ENCODE data around the gene GNMT. TPM values are rescaled to one million over a fixed set of nuclear protein-coding genes. Genes with fewer than 3 reads are reported as not detected.

Gene GNMT
- 0.21 TPM for polyA plus RNA-seq (2013, experiment 1 of 2)
- polyA plus RNA-seq (2013, experiment 2 of 2), result 0.28 TPM

- Histone ChIP-seq H4K8ac (ENCODE audit: low read depth, low read length) (no peak within 1 kb of the TSS), H4K5ac (ENCODE audit: low read length) (no peak within 1 kb of the TSS), H2AK5ac (ENCODE audit: low read length) (no peak within 1 kb of the TSS), H3K79me1 (ENCODE audit: low read length) (no peaks in the 10 kb centered on the region), H3K4me3 (ENCODE audit: low read length) (peak within 1 kb of the TSS; percentile 40), H3K4me1 (ENCODE audit: control insufficient read depth, low read depth, low read length) (no peaks in the 10 kb centered on the region), H3K27me3 (ENCODE audit: insufficient read depth, low read length, poor library complexity) (no peaks in the 10 kb centered on the region), H3K27ac (ENCODE audit: low read depth, low read length) (no peak within 1 kb of the TSS), H3K79me2 (ENCODE audit: control insufficient read depth, insufficient read depth, low read length) (no peaks in the 10 kb centered on the region), H2BK5ac (ENCODE audit: low read length) (no peak within 1 kb of the TSS), H3K4me2 (ENCODE audit: low read length) (peak within 1 kb of the TSS; percentile 92), H3K36me3 (ENCODE audit: control insufficient read depth, insufficient read depth, low read length) (no peaks in the 10 kb centered on the region), H3K56ac (ENCODE audit: low read length) (peak within 1 kb of the TSS; percentile 81), H2BK15ac (replicated peaks; ENCODE audit: low read depth) (no peak within 1 kb of the TSS), H3K4ac (ENCODE audit: low read depth, low read length) (no peak within 1 kb of the TSS), H2BK120ac (ENCODE audit: low read depth, low read length) (no peak within 1 kb of the TSS), H3K9ac (ENCODE audit: low read length) (peak within 1 kb of the TSS; percentile 69), H3K18ac (ENCODE audit: low read length) (no peak within 1 kb of the TSS), H3K23ac (ENCODE audit: low read length) (no peak within 1 kb of the TSS)
- WGBS (ENCODE audit: extremely low coverage, insufficient coverage, low lambda C conversion rate), result no CpG with 5 or more reads among the region's 62 CpGs
- DNase-seq, result peak; percentile 64
Observed at GRCh38 chr6:42960243-42961019, at the start of gene GNMT. GNMT (plus strand) TSS chr6:42960754; CDS start chr6:42960768, 14 bp downstream.

DNA sequence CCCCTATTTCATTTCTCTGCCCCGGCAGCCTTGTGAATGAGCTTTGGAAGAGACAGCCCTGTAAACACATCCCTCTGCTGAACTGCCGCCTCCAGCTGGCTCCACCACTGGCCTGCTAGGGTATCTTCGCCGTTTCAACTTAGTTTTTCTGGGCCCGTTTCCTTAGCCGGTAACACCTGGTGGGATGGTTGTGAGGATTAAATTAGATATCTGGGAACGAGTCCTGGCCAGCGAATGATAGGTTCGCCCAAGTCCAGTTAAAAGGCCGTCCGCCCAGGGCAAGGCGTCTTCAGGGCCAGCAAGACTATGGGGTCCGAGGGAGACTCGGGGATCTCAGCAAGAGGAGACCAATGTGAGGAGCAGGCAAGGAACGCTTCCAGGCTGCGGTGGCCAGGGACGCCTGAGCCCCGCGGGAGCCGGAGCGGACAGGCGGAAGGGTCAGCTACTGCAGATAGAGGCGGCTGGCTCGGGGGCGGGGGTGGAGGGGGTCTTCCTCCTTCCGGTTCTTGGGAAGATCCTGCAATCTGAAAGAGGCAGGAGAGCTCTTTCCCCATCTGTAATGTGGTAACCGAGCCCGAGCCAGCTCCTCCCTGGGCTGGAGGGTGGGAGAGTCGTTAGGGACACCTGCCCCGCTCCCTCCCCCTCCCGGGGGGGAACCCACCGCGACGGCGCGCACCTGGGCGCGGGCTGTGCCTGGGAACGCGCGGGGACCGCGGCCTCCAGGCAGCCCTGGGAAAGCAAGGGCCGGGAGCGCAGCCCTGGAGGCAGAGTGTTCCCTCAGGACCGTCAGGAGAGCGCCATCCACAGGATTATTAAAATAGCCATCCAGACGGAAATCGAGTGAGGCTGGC, 49.2 kb upstream of the GNMT start:
- peak; percentile 93 for DNase-seq
- peak overlapping the region; percentile 95 for H3K56ac ChIP-seq (ENCODE audit: low read length)
- H3K4me2 ChIP-seq (ENCODE audit: low read length), result peak overlapping the region; percentile 97
- no peak overlapping the region for H2BK15ac ChIP-seq (replicated peaks; ENCODE audit: low read depth)
- peak overlapping the region; percentile 71 for H4K5ac ChIP-seq (ENCODE audit: low read length)
- H3K4ac ChIP-seq (ENCODE audit: low read depth, low read length), result peak overlapping the region; percentile 72
- no peak overlapping the region for H4K8ac ChIP-seq (ENCODE audit: low read depth, low read length)
- no peaks in the 10 kb centered on the region for H3K79me2 ChIP-seq (ENCODE audit: control insufficient read depth, insufficient read depth, low read length)
- no peaks in the 10 kb centered on the region for H3K36me3 ChIP-seq (ENCODE audit: control insufficient read depth, insufficient read depth, low read length)
- no peaks in the 10 kb centered on the region for H3K79me1 ChIP-seq (ENCODE audit: low read length)
- peak overlapping the region; percentile 82 for H2BK5ac ChIP-seq (ENCODE audit: low read length)
- H3K4me3 ChIP-seq (ENCODE audit: low read length), result peak overlapping the region; percentile 66
- H3K27me3 ChIP-seq (ENCODE audit: insufficient read depth, low read length, poor library complexity), result no peaks in the 10 kb centered on the region
- H3K18ac ChIP-seq (ENCODE audit: low read length), result peak overlapping the region; percentile 7
- H3K27ac ChIP-seq (ENCODE audit: low read depth, low read length), result peak overlapping the region; percentile 37
- no peaks in the 10 kb centered on the region for H3K4me1 ChIP-seq (ENCODE audit: control insufficient read depth, low read depth, low read length)
- no peak overlapping the region for H2AK5ac ChIP-seq (ENCODE audit: low read length)
- H2BK120ac ChIP-seq (ENCODE audit: low read depth, low read length), result no peak overlapping the region
- H3K9ac ChIP-seq (ENCODE audit: low read length), result peak overlapping the region; percentile 90
- WGBS (ENCODE audit: extremely low coverage, insufficient coverage, low lambda C conversion rate), result no CpG with 5 or more reads among the region's 49 CpGs
- H3K23ac ChIP-seq (ENCODE audit: low read length), result peak overlapping the region; percentile 80

- no peak overlapping the region for H3K4me2 ChIP-seq (ENCODE audit: low read length)
- no peak overlapping the region for H3K27ac ChIP-seq (ENCODE audit: low read depth, low read length)
- H3K56ac ChIP-seq (ENCODE audit: low read length), result no peak overlapping the region
- no peaks in the 10 kb centered on the region for H3K36me3 ChIP-seq (ENCODE audit: control insufficient read depth, insufficient read depth, low read length)
- no peak overlapping the region for H2AK5ac ChIP-seq (ENCODE audit: low read length)
- no peak for DNase-seq
- H2BK120ac ChIP-seq (ENCODE audit: low read depth, low read length), result no peak overlapping the region
- H4K8ac ChIP-seq (ENCODE audit: low read depth, low read length), result no peak overlapping the region
- no peaks in the 10 kb centered on the region for H3K27me3 ChIP-seq (ENCODE audit: insufficient read depth, low read length, poor library complexity)
- no peak overlapping the region for H2BK15ac ChIP-seq (replicated peaks; ENCODE audit: low read depth)
- no peak overlapping the region for H2BK5ac ChIP-seq (ENCODE audit: low read length)
- H3K4me3 ChIP-seq (ENCODE audit: low read length), result no peak overlapping the region
- no peak overlapping the region for H3K18ac ChIP-seq (ENCODE audit: low read length)
- H3K4ac ChIP-seq (ENCODE audit: low read depth, low read length), result no peak overlapping the region
- H3K79me2 ChIP-seq (ENCODE audit: control insufficient read depth, insufficient read depth, low read length), result no peaks in the 10 kb centered on the region
- H3K9ac ChIP-seq (ENCODE audit: low read length), result no peak overlapping the region
- H3K79me1 ChIP-seq (ENCODE audit: low read length), result no peaks in the 10 kb centered on the region
- no CpG with 5 or more reads among the region's 4 CpGs for WGBS (ENCODE audit: extremely low coverage, insufficient coverage, low lambda C conversion rate)
- H4K5ac ChIP-seq (ENCODE audit: low read length), result no peak overlapping the region
- H3K23ac ChIP-seq (ENCODE audit: low read length), result no peak overlapping the region
- no peaks in the 10 kb centered on the region for H3K4me1 ChIP-seq (ENCODE audit: control insufficient read depth, low read depth, low read length)
Observed at GRCh38 chr6:42914546-42914945, 46.0 kb upstream of the GNMT start.

DNA sequence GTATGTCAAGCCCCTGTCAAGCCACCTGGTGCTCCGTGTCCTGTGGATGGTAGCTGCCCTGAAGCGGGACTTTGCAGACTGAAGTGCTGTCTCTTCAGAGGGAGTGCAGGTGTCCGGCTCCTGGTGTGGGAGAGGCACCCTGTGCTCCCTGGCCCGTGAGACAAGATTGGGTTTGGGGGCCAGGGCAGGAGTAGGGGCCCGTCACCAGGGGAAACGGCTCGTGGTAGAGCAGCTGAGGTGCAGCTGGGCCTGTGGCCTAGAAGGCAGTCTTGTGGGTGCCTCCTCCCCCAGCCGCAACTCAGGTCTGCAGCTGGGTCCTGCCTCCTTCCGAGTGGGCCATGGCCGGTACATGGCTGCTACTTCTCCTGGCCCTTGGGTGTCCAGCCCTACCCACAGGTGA, 44.8 kb upstream of the GNMT start, which contains the start of gene PTCRA:
TSS of gene PTCRA (plus strand) at position 322 of the 400 bp plus-strand sequence. CDS start at position 339, 17 bp downstream.
- H3K4ac ChIP-seq (ENCODE audit: low read depth, low read length), result no peak within 1 kb of the TSS
- H3K27ac ChIP-seq (ENCODE audit: low read depth, low read length), result no peak within 1 kb of the TSS
- no peaks in the 10 kb centered on the region for H3K36me3 ChIP-seq (ENCODE audit: control insufficient read depth, insufficient read depth, low read length)
- no peak within 1 kb of the TSS for H4K5ac ChIP-seq (ENCODE audit: low read length)
- no peaks in the 10 kb centered on the region for H3K79me1 ChIP-seq (ENCODE audit: low read length)
- H2AK5ac ChIP-seq (ENCODE audit: low read length), result no peak within 1 kb of the TSS
- no CpG with 5 or more reads among the region's 10 CpGs for WGBS (ENCODE audit: extremely low coverage, insufficient coverage, low lambda C conversion rate)
- no peaks in the 10 kb centered on the region for H3K4me1 ChIP-seq (ENCODE audit: control insufficient read depth, low read depth, low read length)
- H3K27me3 ChIP-seq (ENCODE audit: insufficient read depth, low read length, poor library complexity), result no peaks in the 10 kb centered on the region
- no peak within 1 kb of the TSS for H3K4me3 ChIP-seq (ENCODE audit: low read length)
- no peak within 1 kb of the TSS for H2BK120ac ChIP-seq (ENCODE audit: low read depth, low read length)
- no peak within 1 kb of the TSS for H2BK15ac ChIP-seq (replicated peaks; ENCODE audit: low read depth)
- no peak within 1 kb of the TSS for H2BK5ac ChIP-seq (ENCODE audit: low read length)
- no peaks in the 10 kb centered on the region for H3K79me2 ChIP-seq (ENCODE audit: control insufficient read depth, insufficient read depth, low read length)
- H3K23ac ChIP-seq (ENCODE audit: low read length), result no peak within 1 kb of the TSS
- no peak within 1 kb of the TSS for H4K8ac ChIP-seq (ENCODE audit: low read depth, low read length)
- no peak for DNase-seq
- H3K56ac ChIP-seq (ENCODE audit: low read length), result no peak within 1 kb of the TSS
- no peak within 1 kb of the TSS for H3K9ac ChIP-seq (ENCODE audit: low read length)
- no peak within 1 kb of the TSS for H3K18ac ChIP-seq (ENCODE audit: low read length)
- no peak within 1 kb of the TSS for H3K4me2 ChIP-seq (ENCODE audit: low read length)

DNA sequence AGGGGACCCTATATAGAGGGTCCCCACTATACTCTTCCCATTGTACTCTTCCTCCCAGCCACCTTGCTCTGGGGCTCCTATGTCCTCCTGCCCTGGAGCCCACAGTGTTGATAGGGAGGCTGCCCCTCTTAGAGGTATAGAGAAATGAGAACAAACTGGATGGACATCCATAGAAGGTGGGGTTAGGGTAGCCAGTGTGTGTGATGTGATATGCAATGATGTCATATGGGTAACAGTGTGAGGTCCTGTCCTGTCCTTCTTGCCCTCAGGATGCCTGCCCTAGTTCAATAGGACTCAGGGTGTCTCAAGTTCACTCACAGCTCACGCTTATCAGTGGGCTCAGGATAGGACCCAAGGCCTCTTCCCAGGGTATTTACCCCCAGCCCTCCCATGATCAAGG, 44.3 kb upstream of the GNMT start:
- H2AK5ac ChIP-seq (ENCODE audit: low read length), result no peak overlapping the region
- no peak overlapping the region for H2BK120ac ChIP-seq (ENCODE audit: low read depth, low read length)
- no peak overlapping the region for H4K8ac ChIP-seq (ENCODE audit: low read depth, low read length)
- H4K5ac ChIP-seq (ENCODE audit: low read length), result no peak overlapping the region
- no peak overlapping the region for H3K4ac ChIP-seq (ENCODE audit: low read depth, low read length)
- no peak overlapping the region for H2BK15ac ChIP-seq (replicated peaks; ENCODE audit: low read depth)
- no peak overlapping the region for H3K23ac ChIP-seq (ENCODE audit: low read length)
- no peak overlapping the region for H3K56ac ChIP-seq (ENCODE audit: low read length)
- H3K27ac ChIP-seq (ENCODE audit: low read depth, low read length), result no peak overlapping the region
- no peak for DNase-seq
- H3K9ac ChIP-seq (ENCODE audit: low read length), result no peak overlapping the region
- no peak overlapping the region for H3K18ac ChIP-seq (ENCODE audit: low read length)
- no peaks in the 10 kb centered on the region for H3K27me3 ChIP-seq (ENCODE audit: insufficient read depth, low read length, poor library complexity)
- H3K4me2 ChIP-seq (ENCODE audit: low read length), result no peak overlapping the region
- H2BK5ac ChIP-seq (ENCODE audit: low read length), result no peak overlapping the region
- H3K4me3 ChIP-seq (ENCODE audit: low read length), result no peak overlapping the region
- H3K36me3 ChIP-seq (ENCODE audit: control insufficient read depth, insufficient read depth, low read length), result no peaks in the 10 kb centered on the region
- no peaks in the 10 kb centered on the region for H3K4me1 ChIP-seq (ENCODE audit: control insufficient read depth, low read depth, low read length)
- no peaks in the 10 kb centered on the region for H3K79me2 ChIP-seq (ENCODE audit: control insufficient read depth, insufficient read depth, low read length)
- no CpG with 5 or more reads among the region's 1 CpG for WGBS (ENCODE audit: extremely low coverage, insufficient coverage, low lambda C conversion rate)
- no peaks in the 10 kb centered on the region for H3K79me1 ChIP-seq (ENCODE audit: low read length)

Data from mesendoderm (in vitro differentiated cells).